ENCODE results near the gene TMPRSS12. TPM values are rescaled to one million over a fixed set of nuclear protein-coding genes. Genes with fewer than 3 reads are reported as not detected.

TMPRSS12 gene
- total RNA-seq, 6 experiments from 2014 or later, result not detected

- Histone ChIP-seq H3K9me3 (no peaks in the 10 kb centered on the region), H3K4me1 (peaks cover 0 to 20% (median 9%) of the 10 kb centered on the region in 4 donors), H3K27me3 (no peaks in the 10 kb centered on the region), H3K4me3 (peak overlapping the region in 1 of 3 donors; percentile 74), H3K27ac (peak overlapping the region; percentile 76 to 82 (median 80)), H3K36me3 (peaks cover 0 to 3% (median 0%) of the 10 kb centered on the region in 4 donors)
- TF ChIP-seq CTCF (IDR thresholded peaks at IDR 0.05) (no peak), POLR2A (IDR thresholded peaks at IDR 0.05) (no peak)
- intact Hi-C loops (cut with DNase I), result loop anchor here in 1 of 2 donors (10.0 kb wide), 1 partner anchor 62 kb away; no protein-coding TSS in a partner anchor
- ATAC-seq (no peak), DNase-seq (no peak)
- 10% methylated on average over 3 of the region's 3 CpGs for WGBS (ENCODE audit: insufficient coverage, low coverage, low lambda C conversion rate, missing lambda C conversion rate)
Measured at GRCh38 chr12:50922820-50923219, 80.1 kb downstream of the TMPRSS12 start.

GRCh38 chr12:50923361-50924130 lies 80.8 kb downstream of the TMPRSS12 start:
- no peak for TF ChIP-seq CTCF (IDR thresholded peaks at IDR 0.05)
- no peak for TF ChIP-seq POLR2A (IDR thresholded peaks at IDR 0.05)
- Histone ChIP-seq H3K27ac (peak overlapping the region; percentile 76 to 82 (median 80)), H3K27me3 (no peaks in the 10 kb centered on the region), H3K4me1 (peaks cover 0 to 20% (median 10%) of the 10 kb centered on the region in 4 donors), H3K36me3 (peaks cover 0 to 3% (median 0%) of the 10 kb centered on the region in 4 donors), H3K4me3 (peak overlapping the region; percentile 64 to 80 (median 74)), H3K9me3 (no peaks in the 10 kb centered on the region)
- intact Hi-C loops (cut with DNase I), result loop anchor here in 1 of 2 donors (10.0 kb wide), 1 partner anchor 61 kb away; no protein-coding TSS in a partner anchor
- no peak for ATAC-seq
- WGBS (ENCODE audit: insufficient coverage, low coverage, low lambda C conversion rate, missing lambda C conversion rate), result 5% methylated on average over 8 of the region's 8 CpGs
- no peak for DNase-seq

- Histone ChIP-seq H3K9me3 (no peaks in the 10 kb centered on the region), H3K27ac (peak overlapping the region; percentile 76 to 82 (median 80)), H3K4me3 (peak overlapping the region; percentile 64 to 80 (median 74)), H3K27me3 (no peaks in the 10 kb centered on the region), H3K36me3 (peaks cover 0 to 3% (median 0%) of the 10 kb centered on the region in 4 donors), H3K4me1 (peaks cover 0 to 23% (median 10%) of the 10 kb centered on the region in 4 donors)
- intact Hi-C loops (cut with DNase I), result loop anchor here in 1 of 2 donors (10.0 kb wide), 1 partner anchor 61 kb away; no protein-coding TSS in a partner anchor
- ATAC-seq, result peak in 1 of 4 donors; percentile 31
- TF ChIP-seq CTCF (IDR thresholded peaks at IDR 0.05) (no peak), POLR2A (IDR thresholded peaks at IDR 0.05) (no peak)
- DNase-seq, result no peak
- 0% methylated on average over 4 of the region's 4 CpGs for WGBS (ENCODE audit: insufficient coverage, low coverage, low lambda C conversion rate, missing lambda C conversion rate)
Measured at GRCh38 chr12:50924131-50924438, 81.4 kb downstream of the TMPRSS12 start.

GRCh38 chr12:50924439-50925341 lies 82.0 kb downstream of the TMPRSS12 start:
- H3K4me3 ChIP-seq, result peak overlapping the region; percentile 64 to 80 (median 74)
- H3K36me3 ChIP-seq, result peaks cover 0 to 7% (median 2%) of the 10 kb centered on the region in 4 donors
- TF ChIP-seq CTCF (IDR thresholded peaks at IDR 0.05) (no peak), POLR2A (IDR thresholded peaks at IDR 0.05) (peak; percentile 66)
- no peaks in the 10 kb centered on the region for H3K9me3 ChIP-seq
- 4% methylated on average over 13 of the region's 13 CpGs for WGBS (ENCODE audit: insufficient coverage, low coverage, low lambda C conversion rate, missing lambda C conversion rate)
- H3K4me1 ChIP-seq, result peaks cover 0 to 29% (median 13%) of the 10 kb centered on the region in 4 donors
- peak overlapping the region; percentile 76 to 82 (median 80) for H3K27ac ChIP-seq
- DNase-seq, result peak; percentile 86 to 95 (median 87)
- ATAC-seq, result peak; percentile 77 to 90 (median 82)
- intact Hi-C loops (cut with DNase I), result loop anchor here in 1 of 2 donors (10.0 kb wide), 1 partner anchor 60 kb away; no protein-coding TSS in a partner anchor
- H3K27me3 ChIP-seq, result no peaks in the 10 kb centered on the region
